Fibroblast of peridontal ligament (primary cell): ENCODE data around the gene SLX1A.
A peak's percentile ranks its signal among the peaks of the same experiment; 100 is the strongest.
"Not testable (repeated sequence)": the region's sequence is repeated elsewhere in the genome, so short reads cannot be mapped to it uniquely, and the experiment has no call there.

Source experiments
- DNase-seq: peaks from one replicate; pipeline ENCODE4 v3.0.0-alpha.2; 2010; ENCODE audit errors: extremely low read depth

Gene SLX1A

DNA sequence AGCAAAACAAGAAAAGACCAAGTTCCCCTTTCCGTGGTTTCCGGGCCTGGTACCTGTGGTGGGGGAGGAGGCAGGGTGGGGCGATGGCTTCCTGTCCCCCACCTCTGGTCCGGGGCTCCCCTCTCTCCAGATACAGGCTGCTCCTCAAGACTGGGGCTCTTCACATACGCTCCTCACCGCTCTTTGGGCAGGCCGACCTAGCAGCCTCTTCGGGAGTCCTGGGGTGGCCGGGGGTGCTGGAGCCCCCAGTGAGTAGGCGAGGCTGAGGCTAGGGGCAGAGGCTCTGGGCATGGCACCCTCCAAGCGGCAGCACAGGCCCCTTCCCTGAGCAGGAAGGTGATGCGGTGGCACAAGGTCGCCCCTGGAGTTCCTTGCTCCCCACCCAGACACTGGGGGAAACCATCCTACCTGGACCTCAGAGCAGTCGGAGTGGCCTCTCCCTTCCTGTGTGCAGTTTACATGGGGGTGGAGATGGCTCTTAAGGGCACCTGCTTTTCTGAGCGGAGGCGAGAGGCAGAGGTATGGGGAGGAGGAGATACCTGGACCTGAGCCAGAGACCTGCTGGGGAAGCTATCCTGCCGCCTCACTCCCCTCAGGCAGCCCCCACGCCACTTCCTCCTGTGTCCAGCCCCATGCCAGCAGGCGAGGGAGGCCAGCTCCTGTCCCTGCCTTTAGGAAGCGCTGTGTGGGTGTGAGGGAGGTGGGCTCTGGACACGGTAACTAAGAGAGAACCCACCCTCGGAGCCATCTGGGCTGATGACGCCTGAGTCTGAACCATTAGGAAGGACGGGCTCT, 9.4 kb upstream of the SLX1A start:
- no peak for DNase-seq

DNA sequence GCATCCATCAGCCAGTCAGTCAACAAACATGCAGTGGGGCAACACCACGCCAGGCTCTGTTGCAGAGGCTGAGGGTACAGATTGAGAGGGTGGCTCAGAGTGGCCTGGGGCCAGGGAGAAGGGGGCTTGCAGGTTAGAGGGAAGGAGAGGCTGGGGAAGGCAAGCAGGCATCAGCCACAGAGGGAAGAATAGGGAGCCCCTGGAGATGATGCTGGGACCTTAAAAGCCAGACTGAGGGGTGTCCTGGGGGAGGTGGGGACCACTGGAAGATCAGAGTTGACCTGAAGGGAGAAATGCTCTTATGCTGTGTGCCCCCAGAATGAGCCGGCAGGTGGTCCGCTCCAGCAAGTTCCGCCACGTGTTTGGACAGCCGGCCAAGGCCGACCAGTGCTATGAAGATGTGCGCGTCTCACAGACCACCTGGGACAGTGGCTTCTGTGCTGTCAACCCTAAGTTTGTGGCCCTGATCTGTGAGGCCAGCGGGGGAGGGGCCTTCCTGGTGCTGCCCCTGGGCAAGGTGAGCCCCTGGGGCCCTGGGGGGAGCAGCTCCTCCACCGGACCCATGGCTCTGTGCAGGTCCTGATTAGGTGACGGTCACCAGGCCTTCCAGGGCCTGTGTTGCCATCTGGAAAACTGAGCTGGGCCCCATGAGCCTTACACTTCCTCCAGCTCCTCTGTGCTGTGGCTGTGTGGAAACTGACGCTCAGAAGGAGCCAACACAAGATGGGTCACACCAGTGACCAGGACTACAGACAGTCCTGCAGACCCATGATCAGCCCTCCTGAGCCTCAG, 8.6 kb upstream of the SLX1A start:
- no peak for DNase-seq

DNA sequence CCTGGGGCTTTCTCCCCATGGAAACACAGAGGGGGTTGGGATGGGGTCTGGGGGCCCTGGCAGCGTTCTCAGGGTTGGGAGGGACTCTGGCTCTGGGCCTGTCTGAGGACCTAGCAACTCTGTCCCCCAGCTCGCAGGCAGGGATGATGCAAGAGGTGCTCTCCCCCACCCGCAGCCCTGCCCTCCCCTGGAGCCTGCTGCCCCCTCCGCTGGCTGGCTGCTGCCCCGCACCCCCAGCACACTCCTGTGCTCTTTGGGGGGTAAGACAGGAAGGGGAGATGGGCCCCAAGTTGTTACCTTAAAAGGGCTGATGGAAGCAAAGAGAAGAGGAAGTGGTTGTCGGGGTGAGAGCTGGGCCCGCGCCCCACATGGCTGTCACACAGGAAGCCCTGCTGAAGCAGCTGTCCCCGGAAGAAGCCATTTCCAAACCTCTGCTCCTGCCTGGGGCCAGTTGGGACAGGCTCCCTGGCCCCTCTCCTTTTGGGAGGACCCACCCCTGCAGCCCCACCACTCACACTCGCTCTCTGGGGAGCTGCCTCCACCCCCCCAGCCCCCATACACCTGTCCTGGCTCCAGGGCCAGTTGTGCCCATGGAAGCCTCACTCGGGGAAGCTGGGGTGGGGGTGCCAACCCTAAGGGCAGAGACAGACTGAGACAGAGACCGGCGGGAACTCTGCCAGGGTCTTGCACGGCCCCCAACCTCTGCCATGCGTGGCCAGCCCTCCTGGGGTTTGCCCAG, 7.8 kb upstream of the SLX1A start:
- DNase-seq: no peak

DNA sequence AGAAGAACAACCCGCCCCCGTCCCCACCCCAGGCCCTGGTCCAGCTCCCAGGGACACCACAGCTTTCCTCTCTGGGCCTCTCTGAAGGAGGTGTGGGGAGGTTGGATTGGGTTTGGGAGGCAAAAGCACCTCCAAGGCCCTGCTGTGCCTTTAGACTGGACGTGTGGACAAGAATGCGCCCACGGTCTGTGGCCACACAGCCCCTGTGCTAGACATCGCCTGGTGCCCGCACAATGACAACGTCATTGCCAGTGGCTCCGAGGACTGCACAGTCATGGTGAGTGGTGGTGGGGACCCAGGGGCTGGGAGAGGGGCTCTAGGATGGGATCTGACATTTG, 7.3 kb upstream of the SLX1A start:
- no peak for DNase-seq

DNA sequence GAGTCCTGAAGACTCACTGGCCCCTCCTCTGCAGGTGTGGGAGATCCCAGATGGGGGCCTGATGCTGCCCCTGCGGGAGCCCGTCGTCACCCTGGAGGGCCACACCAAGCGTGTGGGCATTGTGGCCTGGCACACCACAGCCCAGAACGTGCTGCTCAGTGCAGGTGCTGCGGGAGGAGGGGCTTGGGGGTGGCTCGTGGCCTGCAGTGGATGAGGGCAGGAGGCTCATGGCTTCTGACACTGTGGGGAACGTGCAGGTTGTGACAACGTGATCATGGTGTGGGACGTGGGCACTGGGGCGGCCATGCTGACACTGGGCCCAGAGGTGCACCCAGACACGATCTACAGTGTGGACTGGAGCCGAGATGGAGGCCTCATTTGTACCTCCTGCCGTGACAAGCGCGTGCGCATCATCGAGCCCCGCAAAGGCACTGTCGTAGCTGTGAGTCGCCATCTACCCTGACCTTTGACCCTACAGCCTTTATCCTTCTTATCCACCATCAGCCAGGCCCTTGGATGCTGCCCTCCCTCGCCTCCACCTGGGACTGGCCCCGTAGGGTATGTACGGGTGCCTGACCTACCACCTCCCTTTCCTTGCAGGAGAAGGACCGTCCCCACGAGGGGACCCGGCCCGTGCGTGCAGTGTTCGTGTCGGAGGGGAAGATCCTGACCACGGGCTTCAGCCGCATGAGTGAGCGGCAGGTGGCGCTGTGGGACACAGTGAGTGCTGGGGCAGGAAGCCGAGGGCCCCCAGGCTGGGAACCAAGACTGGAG, 6.7 kb upstream of the SLX1A start:
- DNase-seq: peak; percentile 11

DNA sequence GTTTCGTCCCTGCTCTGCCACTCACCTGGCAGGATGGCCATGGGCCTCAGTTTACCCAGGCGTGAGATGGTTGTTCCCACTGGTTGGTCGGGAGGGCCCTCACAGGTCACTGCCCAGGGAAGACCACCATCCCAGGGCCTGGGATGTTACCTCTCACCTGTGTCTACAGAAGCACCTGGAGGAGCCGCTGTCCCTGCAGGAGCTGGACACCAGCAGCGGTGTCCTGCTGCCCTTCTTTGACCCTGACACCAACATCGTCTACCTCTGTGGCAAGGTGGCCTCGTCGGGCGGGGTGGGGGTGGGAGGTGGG, 6.2 kb upstream of the SLX1A start:
- DNase-seq: no peak

DNA sequence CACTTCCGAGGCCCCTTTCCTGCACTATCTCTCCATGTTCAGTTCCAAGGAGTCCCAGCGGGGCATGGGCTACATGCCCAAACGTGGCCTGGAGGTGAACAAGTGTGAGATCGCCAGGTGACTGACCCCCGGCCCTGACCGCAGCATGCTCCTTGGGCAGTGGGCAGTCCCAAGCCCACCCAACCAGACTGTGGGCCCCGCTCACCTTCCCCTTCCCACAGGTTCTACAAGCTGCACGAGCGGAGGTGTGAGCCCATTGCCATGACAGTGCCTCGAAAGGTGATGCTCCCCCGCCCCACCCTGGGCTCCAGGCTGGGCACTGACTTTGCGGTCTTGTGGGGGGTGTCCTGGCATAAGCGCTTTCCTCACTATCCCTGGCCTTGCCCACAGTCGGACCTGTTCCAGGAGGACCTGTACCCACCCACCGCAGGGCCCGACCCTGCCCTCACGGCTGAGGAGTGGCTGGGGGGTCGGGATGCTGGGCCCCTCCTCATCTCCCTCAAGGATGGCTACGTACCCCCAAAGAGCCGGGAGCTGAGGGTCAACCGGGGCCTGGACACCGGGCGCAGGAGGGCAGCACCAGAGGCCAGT, 5.6 kb upstream of the SLX1A start:
- DNase-seq: no peak

DNA sequence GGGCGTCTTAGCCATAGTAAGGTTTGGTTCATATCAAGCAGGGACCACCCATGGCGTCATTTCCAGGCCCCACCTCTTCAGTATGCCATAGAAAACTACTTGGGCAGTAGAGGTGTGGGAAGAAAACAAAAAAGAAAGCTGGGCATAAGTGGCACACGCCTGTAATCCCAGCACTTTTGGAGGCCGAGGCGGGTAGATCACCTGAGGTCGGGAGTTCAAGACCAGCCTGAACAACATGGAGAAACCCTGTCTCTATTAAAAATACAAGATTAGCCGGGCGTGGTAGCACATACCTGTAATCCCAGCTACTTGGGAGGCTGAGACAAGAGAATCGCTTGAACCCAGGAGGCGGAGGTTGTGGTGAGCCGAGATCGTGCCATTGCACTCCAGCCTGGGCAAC, 2.5 kb upstream of the SLX1A start:
- DNase-seq: not testable (repeated sequence)

DNA sequence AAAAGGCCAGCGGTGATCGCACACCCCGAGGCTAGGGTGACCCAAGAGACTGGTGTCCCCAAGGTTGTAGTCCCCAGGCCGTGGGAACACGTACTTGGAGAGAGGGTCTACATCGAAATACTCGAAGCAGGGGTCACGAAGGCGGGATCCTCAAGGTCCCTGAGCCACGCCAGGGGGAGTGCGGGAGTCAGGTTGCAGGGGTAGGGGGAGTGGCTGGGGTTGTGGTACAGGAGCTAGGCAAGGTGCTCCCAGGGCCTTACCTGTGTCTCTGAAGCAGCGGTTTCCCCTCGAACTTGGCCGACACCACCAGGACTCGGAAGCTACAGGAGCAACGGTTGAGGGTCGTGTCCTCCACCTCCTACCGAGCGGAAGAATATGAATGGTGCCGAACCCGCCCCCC, 577 bp upstream of the SLX1A start:
- not testable (repeated sequence) for DNase-seq

DNA sequence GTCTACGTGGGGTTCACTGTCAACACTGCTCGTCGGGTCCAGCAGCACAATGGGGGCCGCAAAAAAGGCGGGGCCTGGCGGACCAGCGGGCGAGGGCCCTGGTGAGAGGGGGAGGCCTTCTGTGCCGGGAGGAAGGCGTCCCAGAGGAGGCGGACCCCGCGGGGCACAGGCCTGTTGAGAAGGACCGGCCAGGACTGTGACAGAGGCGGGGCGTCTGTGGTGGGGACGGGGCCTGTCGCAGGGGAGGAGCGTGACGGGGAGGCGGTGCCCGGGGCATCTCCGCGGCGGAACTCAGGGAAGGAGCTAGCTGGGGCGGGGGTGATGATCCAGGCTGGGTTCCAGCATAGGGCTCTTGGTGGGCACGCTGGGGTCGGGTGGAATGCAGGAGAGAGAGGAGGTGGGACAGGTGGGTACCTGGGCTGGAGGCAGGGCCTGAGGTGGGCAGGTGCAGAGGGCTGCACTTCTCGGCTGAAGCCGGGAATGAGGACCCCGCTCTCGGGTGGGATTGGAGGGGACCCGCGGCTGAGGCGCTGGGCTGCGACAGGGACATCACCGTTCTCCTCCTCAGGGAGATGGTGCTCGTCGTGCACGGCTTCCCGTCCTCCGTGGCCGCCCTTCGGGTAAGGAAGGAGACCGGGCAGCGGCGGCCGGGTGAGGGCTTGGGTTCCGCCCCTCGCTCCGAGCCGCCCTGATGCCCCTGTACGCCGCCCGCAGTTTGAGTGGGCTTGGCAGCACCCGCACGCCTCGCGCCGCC, 674 bp downstream of the SLX1A start:
- not testable (repeated sequence) for DNase-seq

DNA sequence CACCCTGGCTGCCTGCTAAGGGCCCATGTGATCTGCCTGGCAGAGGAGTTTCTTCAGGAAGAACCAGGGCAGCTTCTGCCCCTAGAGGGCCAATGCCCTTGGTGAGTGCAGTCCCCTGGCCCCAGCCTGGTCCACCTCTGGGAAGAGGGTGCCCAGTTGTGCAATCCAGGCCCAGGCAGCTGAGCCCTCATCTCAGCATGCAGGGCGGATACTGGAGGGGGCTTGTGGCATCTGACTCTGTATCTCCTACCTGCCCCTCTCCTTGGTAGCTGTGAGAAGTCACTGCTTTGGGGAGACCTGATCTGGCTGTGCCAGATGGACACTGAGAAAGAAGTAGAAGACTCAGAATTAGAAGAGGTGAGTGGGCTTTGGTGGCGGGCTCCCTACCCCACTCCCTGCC, 3.3 kb downstream of the SLX1A start:
- not testable (repeated sequence) for DNase-seq

DNA sequence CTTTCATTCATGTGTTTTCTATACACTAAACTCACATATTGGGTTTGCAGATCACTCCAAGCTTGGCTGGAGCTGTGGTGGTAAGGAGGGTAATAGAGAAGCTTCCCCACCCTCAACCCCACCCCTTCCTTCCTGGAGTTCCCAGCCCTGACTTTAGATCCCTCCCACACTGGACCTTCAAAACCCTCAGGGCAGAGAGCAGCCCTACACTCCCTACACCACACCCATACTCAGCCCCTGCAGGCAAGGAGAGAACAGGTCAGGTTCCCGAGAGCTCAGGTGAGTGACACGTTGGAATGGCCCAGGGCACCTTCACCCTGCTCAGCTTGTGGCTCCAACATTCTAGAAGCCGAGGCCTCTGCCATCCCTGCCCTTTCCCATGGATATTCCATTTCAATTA, 5.4 kb downstream of the SLX1A start, which contains the start of gene SULT1A3:
TSS of gene SULT1A3 (plus strand) at position 207 of the 400 bp plus-strand sequence. CDS start 1,474 bp downstream, outside the sequence.
- not testable (repeated sequence) for DNase-seq

DNA sequence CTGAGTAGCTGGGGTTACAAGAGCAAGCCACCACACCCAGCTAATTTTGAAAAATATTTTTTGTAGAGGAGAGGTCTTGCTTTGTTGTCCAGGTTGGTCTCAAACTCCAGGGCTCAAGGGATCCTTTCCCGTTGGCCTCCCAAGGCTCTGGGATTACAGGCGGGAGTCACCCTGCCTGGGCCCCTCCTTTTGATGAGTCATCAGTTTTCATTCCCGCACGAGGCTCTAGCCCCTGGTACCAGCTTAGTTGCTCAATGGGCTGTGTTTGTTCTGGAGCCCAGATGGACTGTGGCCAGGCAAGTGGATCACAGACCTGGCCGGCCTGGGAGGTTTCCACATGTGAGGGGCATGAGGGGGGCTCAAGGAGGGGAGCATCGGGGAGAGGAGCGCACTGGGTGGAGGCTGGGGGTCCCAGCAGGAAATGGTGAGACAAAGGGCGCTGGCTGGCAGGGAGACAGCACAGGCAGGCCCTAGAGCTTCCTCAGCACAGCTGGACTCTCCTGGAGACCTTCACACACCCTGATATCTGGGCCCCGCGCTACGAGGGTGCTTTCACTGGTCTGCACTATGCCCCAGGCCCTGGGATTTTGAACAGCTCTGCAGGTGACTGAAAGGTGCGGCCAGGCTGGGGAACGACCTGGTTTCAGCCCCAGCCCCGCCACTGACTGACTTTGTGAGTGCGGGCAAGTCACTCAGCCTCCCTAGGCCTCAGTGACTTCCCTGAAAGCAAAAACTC, 6.1 kb downstream of the SLX1A start:
- DNase-seq: not testable (repeated sequence)

DNA sequence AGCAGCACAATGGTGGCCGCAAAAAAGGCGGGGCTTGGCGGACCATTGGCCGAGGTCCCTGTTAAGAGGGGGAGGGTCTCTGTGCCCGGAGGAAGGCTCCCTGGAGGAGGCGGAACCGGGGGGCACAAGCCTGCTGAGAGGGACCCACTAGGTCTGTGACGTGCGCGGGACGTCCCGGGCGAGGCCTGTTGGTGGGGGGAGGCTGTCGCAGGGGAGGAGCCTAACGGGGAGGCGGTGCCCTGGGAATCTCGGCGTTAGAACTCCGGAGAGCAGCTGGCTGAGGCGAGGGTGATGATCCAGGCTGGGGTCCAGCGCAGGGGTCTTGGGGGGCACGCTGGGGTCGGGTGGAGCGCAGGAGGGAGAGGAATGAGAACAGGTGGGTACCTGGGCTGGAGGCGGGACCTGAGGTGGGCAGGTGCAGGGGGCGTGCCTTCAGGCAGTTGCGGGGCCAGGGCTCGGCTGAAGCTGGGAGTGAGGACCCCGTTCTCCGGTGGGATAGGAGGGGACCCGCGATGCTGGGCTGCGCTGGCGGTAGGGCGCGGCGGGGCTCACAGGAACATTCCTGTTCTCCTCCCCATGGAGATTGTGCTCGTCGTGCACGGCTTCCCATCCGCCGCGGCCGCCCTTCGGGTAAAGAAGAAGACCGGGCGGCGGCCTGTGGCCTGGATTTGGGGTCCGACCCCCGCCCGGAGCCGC, 12.0 kb downstream of the SLX1A start:
- not testable (repeated sequence) for DNase-seq

DNA sequence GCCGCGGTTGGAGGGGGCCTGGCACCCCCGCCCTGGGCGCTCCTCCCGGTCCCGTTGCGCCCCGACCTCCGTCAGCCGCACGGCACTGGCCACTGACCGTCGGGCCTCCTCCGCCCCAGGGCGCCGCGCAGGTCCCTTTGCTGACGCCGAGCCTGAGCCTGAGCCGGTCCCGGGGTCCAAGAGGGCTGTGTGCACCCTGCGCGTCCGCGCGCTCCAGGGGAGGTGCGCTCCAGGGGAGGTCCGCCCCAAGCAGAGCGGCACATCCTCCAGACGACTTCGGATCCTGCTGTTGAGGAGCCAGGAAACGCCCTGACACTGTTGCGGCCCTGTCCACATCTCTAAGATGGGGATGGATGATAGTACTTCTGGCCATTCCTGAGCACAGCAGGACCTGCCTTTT, 12.6 kb downstream of the SLX1A start:
- not testable (repeated sequence) for DNase-seq

DNA sequence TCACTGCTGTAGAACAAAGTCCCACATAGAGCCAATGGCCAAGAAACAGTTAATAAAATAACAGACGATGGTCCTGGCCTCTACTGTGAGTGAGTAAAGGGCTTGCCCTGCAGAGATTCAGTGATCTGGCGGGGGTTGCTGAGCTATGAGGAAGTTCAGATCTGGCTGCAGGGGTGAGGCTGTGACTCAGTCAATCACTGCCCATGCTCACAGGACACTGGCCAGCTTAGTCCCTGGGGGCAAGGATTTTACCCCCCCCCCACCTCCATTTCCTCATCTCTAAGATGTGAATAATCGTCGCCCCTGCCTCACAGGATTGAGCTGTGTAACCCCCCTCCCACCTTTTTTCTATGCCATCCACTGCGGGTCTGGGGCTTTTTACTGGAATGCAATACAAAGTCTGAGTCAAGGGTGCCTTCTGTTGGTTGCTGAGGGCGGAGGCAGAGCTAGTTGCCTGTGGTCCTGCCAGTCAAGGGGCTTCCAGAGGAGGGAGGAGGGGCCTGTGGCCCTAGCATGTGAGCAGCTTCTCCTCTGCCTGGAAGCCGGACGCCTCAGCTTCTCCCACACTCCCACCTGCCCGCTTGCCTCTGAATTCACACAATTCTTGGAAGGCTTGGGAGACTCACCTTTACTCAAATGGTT, 13.5 kb downstream of the SLX1A start:
- DNase-seq: not testable (repeated sequence)

DNA sequence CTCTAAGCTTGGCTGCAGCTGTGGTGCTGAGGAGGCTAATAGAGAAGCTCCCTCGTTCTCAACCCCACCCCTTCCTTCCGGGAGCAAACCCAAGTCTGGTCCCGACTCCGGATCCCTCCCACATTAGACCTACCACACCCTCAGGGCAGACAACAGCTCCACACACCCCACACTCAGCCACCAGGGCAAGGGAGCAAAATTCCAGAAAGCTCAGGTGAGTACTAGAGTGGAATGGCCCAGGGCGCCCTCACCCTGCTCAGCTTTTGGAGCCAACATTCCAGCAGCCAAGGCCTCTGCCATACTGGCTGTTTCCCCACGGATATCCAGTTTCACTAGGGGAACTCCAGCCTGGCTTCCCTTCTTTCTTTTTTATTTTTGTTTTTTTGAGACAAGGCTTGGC, 15.4 kb downstream of the SLX1A start:
- not testable (repeated sequence) for DNase-seq

DNA sequence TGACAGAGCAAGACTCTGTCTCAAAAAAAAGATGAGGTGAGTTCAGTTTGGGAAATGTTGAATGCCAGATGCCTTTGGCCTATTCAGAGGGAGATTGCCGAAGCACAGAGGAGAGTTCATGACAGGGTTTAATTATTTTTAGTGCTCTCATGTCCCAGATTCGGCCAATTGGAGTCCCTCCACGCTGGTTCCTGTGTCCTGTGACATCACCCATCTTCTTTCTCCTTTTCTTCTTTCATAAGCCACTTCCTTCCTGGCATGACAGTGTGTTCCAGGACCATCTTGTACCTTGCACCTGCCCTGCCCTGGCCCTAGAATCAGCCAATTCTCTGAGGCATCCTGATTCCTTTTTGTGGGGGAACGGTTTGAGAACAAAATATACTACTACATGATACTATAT, 17.7 kb downstream of the SLX1A start:
- not testable (repeated sequence) for DNase-seq

DNA sequence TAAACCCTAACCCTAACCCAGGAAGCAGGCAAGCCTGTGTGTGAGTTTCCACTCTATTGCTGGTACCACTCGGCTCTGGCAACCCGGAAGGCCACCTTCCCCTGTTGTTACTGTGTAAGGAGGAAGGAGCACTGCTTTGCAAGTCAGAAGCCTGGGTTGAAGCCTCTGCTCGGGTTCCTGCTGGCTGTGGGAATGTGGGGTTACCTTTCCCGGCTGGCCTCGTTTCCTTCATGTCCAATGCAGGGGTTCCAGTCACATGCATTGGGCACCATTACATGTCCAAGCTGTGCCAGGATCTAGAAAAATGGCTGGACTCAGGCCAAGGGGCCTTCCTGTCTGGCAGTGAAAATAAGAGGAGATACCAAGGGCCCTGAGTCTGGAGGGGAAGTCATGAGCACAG, 23.4 kb downstream of the SLX1A start:
- DNase-seq: not testable (repeated sequence)
